A673 (cell line): ENCODE measurements around the gene ELMO3.

Experiments
- CTCF ChIP-seq: fragments of 300-800, 200-600 bp; sonication (generic); conservative IDR thresholded peaks from 2 replicates; pipeline ENCODE4 v1.5.1; 2017; ENCODE audit warnings: low read depth, mild to moderate bottlenecking, antibody characterized with exemption, low read length, moderate library complexity, mixed read lengths
- EZH2 ChIP-seq: fragments of 200-600 bp; sonication (generic); IDR thresholded peaks from 2 replicates; pipeline ENCODE4 v1.6.1; 2017; ENCODE audit warnings: borderline replicate concordance, low read depth, mild to moderate bottlenecking, mixed read lengths, antibody characterized with exemption, low read length; ENCODE audit not compliant: poor library complexity, severe bottlenecking

- no peak for TF ChIP-seq CTCF
- TF ChIP-seq EZH2 = no peak
These were observed 28.6 kb upstream of the ELMO3 start, which contains the start of gene NOL3 for GRCh38 chr16:67170168-67170948.
